HepG2 (cell line): Measurements from ENCODE around the gene LCORL. TPM values are rescaled to one million over a fixed set of nuclear protein-coding genes. Genes with fewer than 3 reads are reported as not detected.

Experiments
- ATAC-seq: fragments of 200-7000 bp; cut with Tn5 transposase; 3 replicates; pipeline ENCODE4 v1.9.1; 2020; ENCODE audit warnings: mild to moderate bottlenecking, moderate library complexity
- BruUV-seq: library from RNA; stranded (reverse); fragments of 400-500 nt; replicated peaks from 2 replicates; lab custom pipeline; 2021; lab: Mats Ljungman, UMichigan
- CTCF ChIA-PET: fragments of 300-600 bp; formaldehyde crosslinking; extraction: SDS; loops from one replicate; lab custom pipeline; 2021; ENCODE audit warnings: low total read pairs, inconsistent platforms, low intra/inter-chr PET ratio; lab: Yijun Ruan, JAX
- POLR2A ChIA-PET: fragments of 350-600 bp; sonication (Branson Sonifier 250); formaldehyde crosslinking; loops from one replicate; lab custom pipeline; 2020; ENCODE audit warnings: antibody characterized with exemption, inconsistent platforms; lab: Yijun Ruan, JAX
- DNase-seq: peaks from one replicate; pipeline ENCODE4 v3.0.0-alpha.2; 2015; ENCODE audit warnings: low spot score
- FAIRE-seq: peaks from 3 replicates; lab custom pipeline; 2011; peaks lifted over from hg19 to GRCh38; lab: Jason Lieb, UNC
- H2AFZ ChIP-seq: one replicate; pipeline ENCODE4 v1.6.1; 2011; ENCODE audit warnings: low read length, inconsistent platforms
- H3K27ac ChIP-seq: fragments of 300-600 bp; 3 replicates; pipeline ENCODE4 v1.8.0; 2011; ENCODE audit warnings: mixed run types, mild to moderate bottlenecking, mixed read lengths, low read length, inconsistent platforms; ENCODE audit not compliant: insufficient read depth; ENCODE audit errors: extremely low read length
- H3K27me3 ChIP-seq, 2 experiments: fragments of 200-600 bp in 1 of 2; 2 replicates in 1 of 2; 3 replicates in 1 of 2; pipeline versions ENCODE4 v1.6.0 to v1.8.0; 2011; ENCODE audit warnings: low read length in 2 of 2, mild to moderate bottlenecking in 2 of 2, moderate library complexity in 2 of 2, inconsistent platforms in 1 of 2; ENCODE audit not compliant: insufficient read depth in 2 of 2, control insufficient read depth in 1 of 2
- H3K36me3 ChIP-seq, 2 experiments: fragments of 200-600 bp in 1 of 2; replicated peaks in 1 of 2; 2 replicates in 1 of 2; 3 replicates in 1 of 2; pipeline versions ENCODE4 v1.5.1 to v1.8.0; 2011; ENCODE audit warnings: low read length in 2 of 2, inconsistent platforms in 1 of 2; ENCODE audit not compliant: insufficient read depth in 2 of 2, control insufficient read depth in 1 of 2
- H3K4me1 ChIP-seq: 2 replicates; pipeline ENCODE4 v1.5.1; 2012; ENCODE audit warnings: low read length, inconsistent platforms; ENCODE audit not compliant: insufficient read depth
- H3K4me2 ChIP-seq: 2 replicates; pipeline ENCODE4 v1.6.0; 2011; ENCODE audit warnings: low read depth, low read length, inconsistent platforms
- H3K4me3 ChIP-seq, 3 experiments: fragments of 200-600 bp in 1 of 3; sonication (generic), shearing (Covaris generic) in 1 of 3; replicated peaks in 1 of 3; 2 replicates each; pipeline ENCODE4 v1.5.1; 2011 to 2016; ENCODE audit warnings: low read length in 3 of 3, inconsistent platforms in 2 of 3, low read depth in 2 of 3, mild to moderate bottlenecking in 2 of 3, control low read depth in 1 of 3, mixed read lengths in 1 of 3; ENCODE audit not compliant: insufficient read depth in 1 of 3
- H3K79me2 ChIP-seq: one replicate; pipeline ENCODE4 v1.6.1; 2011; ENCODE audit warnings: low read length, inconsistent platforms; ENCODE audit not compliant: insufficient read depth
- H3K9ac ChIP-seq: 2 replicates; pipeline ENCODE4 v1.6.0; 2011; ENCODE audit warnings: mild to moderate bottlenecking, low read depth, low read length, inconsistent platforms; ENCODE audit not compliant: insufficient read depth
- H3K9me3 ChIP-seq: 2 replicates; pipeline ENCODE4 v1.5.1; 2012; ENCODE audit warnings: mild to moderate bottlenecking, low read length
- H4K20me1 ChIP-seq: 2 replicates; pipeline ENCODE4 v1.6.0; 2011; ENCODE audit warnings: inconsistent platforms, mild to moderate bottlenecking, low read length, moderate library complexity; ENCODE audit not compliant: insufficient read depth
- ZNF101 ChIP-seq: sonication (generic); formaldehyde crosslinking; IDR thresholded peaks from 2 replicates; pipeline ENCODE4 v1.4.0; 2020; ENCODE audit warnings: mild to moderate bottlenecking, low read depth, missing genetic modification reagents, borderline replicate concordance
- ZNF446 ChIP-seq: sonication (generic); formaldehyde crosslinking; IDR thresholded peaks from 2 replicates; pipeline ENCODE4 v1.5.0; 2020; ENCODE audit warnings: mild to moderate bottlenecking, missing genetic modification reagents
- ZNF598 ChIP-seq: sonication (generic); formaldehyde crosslinking; IDR thresholded peaks from 2 replicates; pipeline ENCODE4 v1.5.1; 2020; ENCODE audit warnings: mild to moderate bottlenecking, missing genetic modification reagents, borderline replicate concordance
- WGBS: methylation state at CpG from one replicate; pipeline ENCODE4 v1.1.6; 2017; ENCODE audit warnings: low lambda C conversion rate; 5-methylcytosine and 5-hydroxymethylcytosine counted together
- in situ Hi-C: cut with HindIII; loops from 2 replicates; pipeline ENCODE4 v1.10.0; 2017; ENCODE audit warnings: low pct_unique_long_range_greater_than_20kb; ENCODE audit not compliant: extremely low pct_ligation_motif_present
- intact Hi-C: fragments of 100-400 bp; cut with micrococcal nuclease; formaldehyde crosslinking; loops from one replicate; pipeline ENCODE4 v1.10.0; 2022; ENCODE audit not compliant: unreplicated experiment
- polyA plus RNA-seq, 8 experiments: library from polyadenylated mRNA; depleted of rRNA in 3 of 8; stranded (reverse) in 7 of 8; unstranded in 1 of 8; fragments of >200 nt; fragmentation: Illumina TruSeq in 4 of 8; extraction: Trizol in 4 of 8; gene quantifications; 2 replicates each; pipeline versions ENCODE4 v1.2.1 to v1.2.3, GENCODE V29; 2011 to 2016; ENCODE audit warnings: low read depth in 4 of 8, missing spikeins in 1 of 8, mixed read lengths in 1 of 8; ENCODE audit not compliant: insufficient read depth in 1 of 8
- total RNA-seq, 5 experiments: library from RNA; depleted of rRNA; stranded (reverse); fragments of >200 nt; fragmentation: Illumina TruSeq; extraction: Trizol; gene quantifications; 2 replicates each; pipeline ENCODE4 v1.2.3, GENCODE V29; 2016; ENCODE audit warnings: low read depth in 1 of 5
- TF ChIP-seq, protein P1 (sequence below): IDR thresholded peaks from 2 replicates; pipeline ENCODE4 v1.6.1; 2016; ENCODE audit warnings: missing biosample characterization, missing genetic modification reagents, low read depth
- TF ChIP-seq, protein P2 (sequence below), 2 experiments: sonication (generic) in 1 of 2; formaldehyde crosslinking in 1 of 2; IDR thresholded peaks; 2 replicates each; pipeline versions ENCODE4 v1.4.0 to v1.6.1; 2018 to 2020; ENCODE audit warnings: missing genetic modification reagents in 2 of 2, borderline replicate concordance in 1 of 2, low read depth in 1 of 2, mild to moderate bottlenecking in 1 of 2, missing biosample characterization in 1 of 2
- TF ChIP-seq, protein P3 (sequence below): sonication (generic); formaldehyde crosslinking; IDR thresholded peaks from 2 replicates; pipeline ENCODE4 v1.4.0; 2020; ENCODE audit warnings: missing genetic modification reagents
- TF ChIP-seq, protein P4 (sequence below): sonication (generic); formaldehyde crosslinking; IDR thresholded peaks from 2 replicates; pipeline ENCODE4 v1.5.0; 2020; ENCODE audit warnings: missing genetic modification reagents
- TF ChIP-seq, protein P5 (sequence below): sonication (generic); formaldehyde crosslinking; conservative IDR thresholded peaks from 2 replicates; pipeline ENCODE4 v1.8.0; 2022; ENCODE audit warnings: low read depth, missing genetic modification reagents
- TF ChIP-seq, protein P6 (sequence below): sonication (generic); formaldehyde crosslinking; IDR thresholded peaks from 2 replicates; pipeline ENCODE4 v1.8.1; 2023; ENCODE audit warnings: mild to moderate bottlenecking, inconsistent platforms, moderate library complexity, missing genetic modification reagents, borderline replicate concordance
- TF ChIP-seq, protein P7 (sequence below): sonication (generic); formaldehyde crosslinking; IDR thresholded peaks from 2 replicates; pipeline ENCODE4 v1.8.0; 2022; ENCODE audit warnings: mild to moderate bottlenecking, missing genetic modification reagents; ENCODE audit not compliant: insufficient replicate concordance

The LCORL gene
- total and polyA plus RNA-seq, 2 of the 13 experiments (the other 11 are each of a cell fraction or from before 2014, with no cell fraction given) = 5.3 to 14.5 TPM

DNA sequence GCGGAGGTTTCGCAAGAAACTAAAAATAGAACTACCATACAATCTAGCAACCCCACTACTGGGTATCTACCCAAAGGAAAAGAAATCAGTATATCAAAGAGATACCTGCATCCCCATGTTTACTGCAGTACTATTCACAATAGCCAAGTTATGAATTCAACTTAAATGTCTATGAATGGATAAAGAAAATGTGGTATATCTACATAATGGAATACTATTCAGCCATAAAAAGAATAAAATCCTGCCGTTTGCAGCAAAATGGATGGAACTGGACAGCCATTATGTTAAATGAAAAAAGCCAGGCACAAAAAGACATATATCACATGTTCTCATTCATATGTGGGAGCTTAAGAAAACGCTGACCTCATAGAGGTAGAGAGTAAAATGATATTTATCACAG lies 65.3 kb downstream of the LCORL start:
- Histone ChIP-seq H3K36me3 (peaks cover 2 to 13% of the 10 kb centered on the region in 2 experiments; a peak in 3 of 5 replicates), H3K79me2 (no peaks in the 10 kb centered on the region), H4K20me1 (no peaks in the 10 kb centered on the region), H3K9me3 (no peaks in the 10 kb centered on the region), H3K27ac (no peak overlapping the region), H2AFZ (no peak overlapping the region), H3K4me3 (no peak overlapping the region), H3K9ac (no peak overlapping the region), H3K4me2 (no peak overlapping the region), H3K4me1 (no peaks in the 10 kb centered on the region), H3K27me3 (no peaks in the 10 kb centered on the region)
- no peak for DNase-seq
- in situ Hi-C loops = no loop called here
- 98% methylated on average over 4 of the region's 4 CpGs for WGBS
- no peak for ATAC-seq
- POLR2A ChIA-PET = no interaction called here
- BruUV-seq = no TSS peak
- FAIRE-seq = no peak
- intact Hi-C loops = no loop called here
- CTCF ChIA-PET = no interaction called here
- TF ChIP-seq, protein P1, sequence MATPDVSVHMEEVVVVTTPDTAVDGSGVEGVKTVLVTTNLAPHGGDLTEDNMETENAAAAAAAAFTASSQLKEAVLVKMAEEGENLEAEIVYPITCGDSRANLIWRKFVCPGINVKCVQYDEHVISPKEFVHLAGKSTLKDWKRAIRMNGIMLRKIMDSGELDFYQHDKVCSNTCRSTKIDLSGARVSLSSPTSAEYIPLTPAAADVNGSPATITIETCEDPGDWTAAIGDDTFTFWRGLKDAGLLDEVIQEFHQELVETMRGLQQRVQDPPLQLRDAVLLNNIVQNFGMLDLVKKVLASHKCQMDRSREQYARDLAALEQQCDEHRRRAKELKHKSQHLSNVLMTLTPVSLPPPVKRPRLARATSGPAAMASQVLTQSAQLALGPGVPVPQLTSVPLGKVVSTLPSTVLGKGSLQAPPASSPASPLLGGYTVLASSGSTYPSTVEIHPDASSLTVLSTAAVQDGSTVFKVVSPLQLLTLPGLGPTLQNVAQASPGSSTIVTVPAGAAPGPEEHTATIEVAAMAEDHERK (CRISPR knock-in tag) = no peak
- TF ChIP-seq, protein P2, sequence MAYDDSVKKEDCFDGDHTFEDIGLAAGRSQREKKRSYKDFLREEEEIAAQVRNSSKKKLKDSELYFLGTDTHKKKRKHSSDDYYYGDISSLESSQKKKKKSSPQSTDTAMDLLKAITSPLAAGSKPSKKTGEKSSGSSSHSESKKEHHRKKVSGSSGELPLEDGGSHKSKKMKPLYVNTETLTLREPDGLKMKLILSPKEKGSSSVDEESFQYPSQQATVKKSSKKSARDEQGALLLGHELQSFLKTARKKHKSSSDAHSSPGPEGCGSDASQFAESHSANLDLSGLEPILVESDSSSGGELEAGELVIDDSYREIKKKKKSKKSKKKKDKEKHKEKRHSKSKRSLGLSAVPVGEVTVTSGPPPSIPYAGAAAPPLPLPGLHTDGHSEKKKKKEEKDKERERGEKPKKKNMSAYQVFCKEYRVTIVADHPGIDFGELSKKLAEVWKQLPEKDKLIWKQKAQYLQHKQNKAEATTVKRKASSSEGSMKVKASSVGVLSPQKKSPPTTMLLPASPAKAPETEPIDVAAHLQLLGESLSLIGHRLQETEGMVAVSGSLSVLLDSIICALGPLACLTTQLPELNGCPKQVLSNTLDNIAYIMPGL (CRISPR knock-in tag; IDR thresholded peaks at IDR 0.05; ENCODE audit: borderline replicate concordance in 1 of 2, low read depth in 1 of 2) = no peak
- TF ChIP-seq, protein P3, sequence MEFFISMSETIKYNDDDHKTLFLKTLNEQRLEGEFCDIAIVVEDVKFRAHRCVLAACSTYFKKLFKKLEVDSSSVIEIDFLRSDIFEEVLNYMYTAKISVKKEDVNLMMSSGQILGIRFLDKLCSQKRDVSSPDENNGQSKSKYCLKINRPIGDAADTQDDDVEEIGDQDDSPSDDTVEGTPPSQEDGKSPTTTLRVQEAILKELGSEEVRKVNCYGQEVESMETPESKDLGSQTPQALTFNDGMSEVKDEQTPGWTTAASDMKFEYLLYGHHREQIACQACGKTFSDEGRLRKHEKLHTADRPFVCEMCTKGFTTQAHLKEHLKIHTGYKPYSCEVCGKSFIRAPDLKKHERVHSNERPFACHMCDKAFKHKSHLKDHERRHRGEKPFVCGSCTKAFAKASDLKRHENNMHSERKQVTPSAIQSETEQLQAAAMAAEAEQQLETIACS (CRISPR knock-in tag) = no peak
- TF ChIP-seq ZNF446 (no peak), ZNF598 (CRISPR knock-in tag) (no peak), ZNF101 (CRISPR knock-in tag) (no peak)
- TF ChIP-seq, protein P4, sequence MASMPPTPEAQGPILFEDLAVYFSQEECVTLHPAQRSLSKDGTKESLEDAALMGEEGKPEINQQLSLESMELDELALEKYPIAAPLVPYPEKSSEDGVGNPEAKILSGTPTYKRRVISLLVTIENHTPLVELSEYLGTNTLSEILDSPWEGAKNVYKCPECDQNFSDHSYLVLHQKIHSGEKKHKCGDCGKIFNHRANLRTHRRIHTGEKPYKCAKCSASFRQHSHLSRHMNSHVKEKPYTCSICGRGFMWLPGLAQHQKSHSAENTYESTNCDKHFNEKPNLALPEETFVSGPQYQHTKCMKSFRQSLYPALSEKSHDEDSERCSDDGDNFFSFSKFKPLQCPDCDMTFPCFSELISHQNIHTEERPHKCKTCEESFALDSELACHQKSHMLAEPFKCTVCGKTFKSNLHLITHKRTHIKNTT (CRISPR knock-in tag) = no peak
- TF ChIP-seq, protein P5, sequence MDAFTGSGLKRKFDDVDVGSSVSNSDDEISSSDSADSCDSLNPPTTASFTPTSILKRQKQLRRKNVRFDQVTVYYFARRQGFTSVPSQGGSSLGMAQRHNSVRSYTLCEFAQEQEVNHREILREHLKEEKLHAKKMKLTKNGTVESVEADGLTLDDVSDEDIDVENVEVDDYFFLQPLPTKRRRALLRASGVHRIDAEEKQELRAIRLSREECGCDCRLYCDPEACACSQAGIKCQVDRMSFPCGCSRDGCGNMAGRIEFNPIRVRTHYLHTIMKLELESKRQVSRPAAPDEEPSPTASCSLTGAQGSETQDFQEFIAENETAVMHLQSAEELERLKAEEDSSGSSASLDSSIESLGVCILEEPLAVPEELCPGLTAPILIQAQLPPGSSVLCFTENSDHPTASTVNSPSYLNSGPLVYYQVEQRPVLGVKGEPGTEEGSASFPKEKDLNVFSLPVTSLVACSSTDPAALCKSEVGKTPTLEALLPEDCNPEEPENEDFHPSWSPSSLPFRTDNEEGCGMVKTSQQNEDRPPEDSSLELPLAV (CRISPR knock-in tag) = no peak
- TF ChIP-seq, protein P6, sequence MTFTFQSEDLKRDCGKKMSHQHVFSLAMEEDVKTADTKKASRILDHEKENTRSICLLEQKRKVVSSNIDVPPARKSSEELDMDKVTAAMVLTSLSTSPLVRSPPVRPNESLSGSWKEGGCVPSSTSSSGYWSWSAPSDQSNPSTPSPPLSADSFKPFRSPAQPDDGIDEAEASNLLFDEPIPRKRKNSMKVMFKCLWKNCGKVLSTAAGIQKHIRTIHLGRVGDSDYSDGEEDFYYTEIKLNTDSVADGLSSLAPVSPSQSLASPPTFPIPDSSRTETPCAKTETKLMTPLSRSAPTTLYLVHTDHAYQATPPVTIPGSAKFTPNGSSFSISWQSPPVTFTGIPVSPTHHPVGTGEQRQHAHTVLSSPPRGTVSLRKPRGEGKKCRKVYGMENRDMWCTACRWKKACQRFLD = no peak
- TF ChIP-seq, protein P7, sequence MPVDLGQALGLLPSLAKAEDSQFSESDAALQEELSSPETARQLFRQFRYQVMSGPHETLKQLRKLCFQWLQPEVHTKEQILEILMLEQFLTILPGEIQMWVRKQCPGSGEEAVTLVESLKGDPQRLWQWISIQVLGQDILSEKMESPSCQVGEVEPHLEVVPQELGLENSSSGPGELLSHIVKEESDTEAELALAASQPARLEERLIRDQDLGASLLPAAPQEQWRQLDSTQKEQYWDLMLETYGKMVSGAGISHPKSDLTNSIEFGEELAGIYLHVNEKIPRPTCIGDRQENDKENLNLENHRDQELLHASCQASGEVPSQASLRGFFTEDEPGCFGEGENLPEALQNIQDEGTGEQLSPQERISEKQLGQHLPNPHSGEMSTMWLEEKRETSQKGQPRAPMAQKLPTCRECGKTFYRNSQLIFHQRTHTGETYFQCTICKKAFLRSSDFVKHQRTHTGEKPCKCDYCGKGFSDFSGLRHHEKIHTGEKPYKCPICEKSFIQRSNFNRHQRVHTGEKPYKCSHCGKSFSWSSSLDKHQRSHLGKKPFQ (CRISPR knock-in tag) = no peak
